GM18909 (cell line): ENCODE measurements around the gene VPS37C.

Experiments used
- ATAC-seq: cut with Tn5 transposase; IDR thresholded peaks from one replicate; pipeline ENCODE4 v1.9.1; 2021; ENCODE audit warnings: mild to moderate bottlenecking; ENCODE audit not compliant: unreplicated experiment, poor library complexity

The VPS37C gene

GRCh38 chr11:61080986-61081590 lies 80.1 kb downstream of the VPS37C start:
- no peak for ATAC-seq

GRCh38 chr11:61080526-61080925 lies 80.7 kb downstream of the VPS37C start:
- no peak for ATAC-seq
